Astrocyte (in vitro differentiated cells and primary cell): ENCODE measurements around the gene NKAIN2. TPM values are rescaled to one million over a fixed set of nuclear protein-coding genes. Genes with fewer than 3 reads are reported as not detected.

ENCODE experiments used
- DNase-seq: peaks from one replicate; pipeline ENCODE4 v3.0.0-alpha.2; 2010; ENCODE audit warnings: low read depth
- FAIRE-seq: peaks from 2 replicates; lab custom pipeline; 2011; peaks lifted over from hg19 to GRCh38; lab: Jason Lieb, UNC
- H2AFZ ChIP-seq: 2 replicates; pipeline ENCODE4 v1.6.0; 2012; ENCODE audit warnings: low read depth, low read length, inconsistent platforms
- H3K27ac ChIP-seq: 2 replicates; pipeline ENCODE4 v1.5.1; 2011; ENCODE audit warnings: low read depth, low read length, inconsistent platforms
- H3K27me3 ChIP-seq: 2 replicates; pipeline ENCODE4 v1.6.0; 2011; ENCODE audit warnings: low read length, inconsistent platforms; ENCODE audit not compliant: insufficient read depth
- H3K36me3 ChIP-seq: 2 replicates; pipeline ENCODE4 v1.5.1; 2011; ENCODE audit warnings: low read length, inconsistent platforms; ENCODE audit not compliant: insufficient read depth
- H3K4me1 ChIP-seq: 2 replicates; pipeline ENCODE4 v1.5.1; 2011; ENCODE audit warnings: low read length, inconsistent platforms; ENCODE audit not compliant: insufficient read depth
- H3K4me2 ChIP-seq: 2 replicates; pipeline ENCODE4 v1.6.0; 2012; ENCODE audit warnings: low read length, inconsistent platforms
- H3K4me3 ChIP-seq: 2 replicates; pipeline ENCODE4 v1.5.1; 2011; ENCODE audit warnings: low read depth, mild to moderate bottlenecking, low read length, inconsistent platforms; ENCODE audit not compliant: insufficient read depth
- H3K79me2 ChIP-seq: 2 replicates; pipeline ENCODE4 v1.6.0; 2012; ENCODE audit warnings: mild to moderate bottlenecking, low read length, inconsistent platforms; ENCODE audit not compliant: insufficient read depth
- H3K9ac ChIP-seq: 2 replicates; pipeline ENCODE4 v1.6.0; 2012; ENCODE audit warnings: mild to moderate bottlenecking, low read length, inconsistent platforms
- H3K9me3 ChIP-seq: 2 replicates; pipeline ENCODE4 v1.5.1; 2012; ENCODE audit warnings: low read depth, mild to moderate bottlenecking, low read length, inconsistent platforms; ENCODE audit not compliant: insufficient read depth
- H4K20me1 ChIP-seq: 2 replicates; pipeline ENCODE4 v1.6.0; 2012; ENCODE audit warnings: low read length, inconsistent platforms; ENCODE audit not compliant: insufficient read depth
- H3K27ac Mint-ChIP-seq: one replicate; pipeline ENCODE4 v1.8.0; 2021; ENCODE audit warnings: mild to moderate bottlenecking, mixed read lengths; ENCODE audit not compliant: unreplicated experiment
- H3K27me3 Mint-ChIP-seq: one replicate; pipeline ENCODE4 v1.8.0; 2021; ENCODE audit warnings: low read depth, mixed read lengths; ENCODE audit not compliant: unreplicated experiment
- H3K36me3 Mint-ChIP-seq: one replicate; pipeline ENCODE4 v1.8.0; 2021; ENCODE audit warnings: low read depth, mixed read lengths; ENCODE audit not compliant: unreplicated experiment
- H3K4me1 Mint-ChIP-seq: one replicate; pipeline ENCODE4 v1.8.0; 2021; ENCODE audit warnings: low read depth, mixed read lengths; ENCODE audit not compliant: unreplicated experiment
- H3K4me3 Mint-ChIP-seq: one replicate; pipeline ENCODE4 v1.8.0; 2021; ENCODE audit warnings: mild to moderate bottlenecking, moderate library complexity, mixed read lengths; ENCODE audit not compliant: unreplicated experiment
- H3K9me3 Mint-ChIP-seq: one replicate; pipeline ENCODE4 v1.8.0; 2021; ENCODE audit warnings: mild to moderate bottlenecking, mixed read lengths; ENCODE audit not compliant: unreplicated experiment
- CTCF ChIP-seq: IDR thresholded peaks from 2 replicates; pipeline ENCODE4 v1.5.1; 2011; ENCODE audit warnings: low read depth, mild to moderate bottlenecking, inconsistent platforms, low read length, moderate library complexity; ENCODE audit not compliant: insufficient read depth
- EZH2 ChIP-seq: IDR thresholded peaks from 2 replicates; pipeline ENCODE4 v1.6.1; 2012; ENCODE audit warnings: mild to moderate bottlenecking, low read length, inconsistent platforms; ENCODE audit not compliant: insufficient read depth
- total RNA-seq: library from RNA; stranded (reverse); gene quantifications from 2 replicates; pipeline ENCODE4 v1.2.1, GENCODE V29; 2021

NKAIN2 gene
- total RNA-seq, 1 donor from 2014 or later = 0.07 TPM

GRCh38 chr6:124147621-124148020 lies 344.0 kb downstream of the NKAIN2 start:
- no peak overlapping the region for H2AFZ ChIP-seq
- no peaks in the 10 kb centered on the region for H3K4me1 ChIP-seq
- no peak overlapping the region for H3K4me2 ChIP-seq
- H3K79me2 ChIP-seq = no peaks in the 10 kb centered on the region
- Mint-ChIP-seq H3K27me3 (no peaks in the 10 kb centered on the region), H3K4me3 (no peak overlapping the region), H3K27ac (no peak overlapping the region), H3K4me1 (no peaks in the 10 kb centered on the region), H3K9me3 (no peaks in the 10 kb centered on the region), H3K36me3 (no peaks in the 10 kb centered on the region)
- no peak overlapping the region for H3K9ac ChIP-seq
- no peaks in the 10 kb centered on the region for H3K36me3 ChIP-seq
- TF ChIP-seq EZH2 (no peak), CTCF (no peak)
- FAIRE-seq (no peak), DNase-seq (no peak)
- no peaks in the 10 kb centered on the region for H3K27me3 ChIP-seq
- no peaks in the 10 kb centered on the region for H4K20me1 ChIP-seq
- H3K27ac ChIP-seq = no peak overlapping the region
- no peak overlapping the region for H3K4me3 ChIP-seq
- H3K9me3 ChIP-seq = no peaks in the 10 kb centered on the region

GRCh38 chr6:124148236-124148957 lies 344.7 kb downstream of the NKAIN2 start:
- Mint-ChIP-seq H3K27ac (no peak overlapping the region), H3K27me3 (no peaks in the 10 kb centered on the region), H3K36me3 (no peaks in the 10 kb centered on the region), H3K9me3 (no peaks in the 10 kb centered on the region), H3K4me1 (no peaks in the 10 kb centered on the region), H3K4me3 (no peak overlapping the region)
- DNase-seq (no peak), FAIRE-seq (no peak)
- H3K9me3 ChIP-seq = no peaks in the 10 kb centered on the region
- no peaks in the 10 kb centered on the region for H3K27me3 ChIP-seq
- TF ChIP-seq EZH2 = no peak
- no peaks in the 10 kb centered on the region for H4K20me1 ChIP-seq
- no peaks in the 10 kb centered on the region for H3K4me1 ChIP-seq
- no peak overlapping the region for H3K9ac ChIP-seq
- H3K36me3 ChIP-seq = no peaks in the 10 kb centered on the region
- no peaks in the 10 kb centered on the region for H3K79me2 ChIP-seq
- no peak overlapping the region for H3K27ac ChIP-seq
- H3K4me2 ChIP-seq = no peak overlapping the region
- no peak overlapping the region for H2AFZ ChIP-seq
- H3K4me3 ChIP-seq = no peak overlapping the region

GRCh38 chr6:124149646-124150045 lies 346.0 kb downstream of the NKAIN2 start:
- Histone ChIP-seq H3K36me3 (no peaks in the 10 kb centered on the region), H3K9me3 (no peaks in the 10 kb centered on the region), H3K4me1 (no peaks in the 10 kb centered on the region), H3K79me2 (no peaks in the 10 kb centered on the region), H3K9ac (no peak overlapping the region), H3K27me3 (no peaks in the 10 kb centered on the region), H3K4me2 (no peak overlapping the region), H3K4me3 (no peak overlapping the region), H4K20me1 (no peaks in the 10 kb centered on the region), H2AFZ (no peak overlapping the region), H3K27ac (no peak overlapping the region)
- Mint-ChIP-seq H3K4me3 (no peak overlapping the region), H3K27ac (no peak overlapping the region), H3K9me3 (no peaks in the 10 kb centered on the region), H3K36me3 (no peaks in the 10 kb centered on the region), H3K27me3 (no peaks in the 10 kb centered on the region), H3K4me1 (no peaks in the 10 kb centered on the region)
- no peak for DNase-seq
- FAIRE-seq = no peak
- TF ChIP-seq CTCF (no peak), EZH2 (no peak)
